HEK293 (cell line): ENCODE data around the gene PRH1.

Experiments used
- CTCF ChIA-PET: fragments of 350-600 bp; formaldehyde crosslinking; extraction: SDS; loops from one replicate; lab custom pipeline; 2021; ENCODE audit warnings: antibody characterized with exemption; lab: Yijun Ruan, JAX
- POLR2A ChIA-PET: fragments of 300-600 bp; formaldehyde crosslinking; extraction: SDS; loops from one replicate; lab custom pipeline; 2020; ENCODE audit warnings: antibody characterized with exemption, inconsistent platforms; lab: Yijun Ruan, JAX
- H3K27ac ChIP-seq: fragments of 200-500 bp; sonication (Bioruptor generic); 2 replicates; pipeline ENCODE4 v1.5.1; 2014; ENCODE audit warnings: low read depth, low read length, control low read depth, inconsistent platforms; ENCODE audit errors: extremely low read depth
- H3K36me3 ChIP-seq, 2 experiments: fragments of 200-500 bp in 1 of 2; sonication (Bioruptor generic) in 1 of 2; 1 replicate in 1 of 2; 2 replicates in 1 of 2; pipeline ENCODE4 v1.5.1; 2014 to 2017; ENCODE audit warnings: inconsistent platforms in 2 of 2, low read length in 2 of 2; ENCODE audit not compliant: control insufficient read depth in 2 of 2, insufficient read depth in 1 of 2
- H3K4me1 ChIP-seq: fragments of 200-500 bp; sonication (Bioruptor generic); 2 replicates; pipeline ENCODE4 v1.5.1; 2014; ENCODE audit warnings: mild to moderate bottlenecking, low read length, inconsistent platforms; ENCODE audit not compliant: control insufficient read depth, insufficient read depth
- H3K4me3 ChIP-seq: 2 replicates; pipeline ENCODE4 v1.5.1; 2011; ENCODE audit warnings: low read depth, mild to moderate bottlenecking, control low read depth, low read length, moderate library complexity
- H3K9me3 ChIP-seq: fragments of 200-500 bp; sonication (Bioruptor generic); 2 replicates; pipeline ENCODE4 v1.5.1; 2014; ENCODE audit warnings: low read depth, low read length, inconsistent platforms; ENCODE audit not compliant: control insufficient read depth, insufficient read depth
- ATF2 ChIP-seq: fragments of 450-650 bp; formaldehyde crosslinking; IDR thresholded peaks from 2 replicates; pipeline ENCODE4 v1.5.1; 2016; ENCODE audit warnings: missing biosample characterization, missing genetic modification characterization, low read depth
- YY1 ChIP-seq: fragments of 450-650 bp; formaldehyde crosslinking; IDR thresholded peaks from 2 replicates; pipeline ENCODE4 v1.5.1; 2018; ENCODE audit warnings: missing biosample characterization, missing genetic modification characterization
- ZBTB48 ChIP-seq: fragments of 450-650 bp; formaldehyde crosslinking; IDR thresholded peaks from 2 replicates; pipeline ENCODE4 v1.5.1; 2016; ENCODE audit warnings: missing biosample characterization, missing genetic modification characterization
- ZBTB8A ChIP-seq: fragments of 450-650 bp; formaldehyde crosslinking; IDR thresholded peaks from 2 replicates; pipeline ENCODE4 v1.5.1; 2016; ENCODE audit warnings: missing biosample characterization, missing genetic modification characterization
- ZFP3 ChIP-seq: fragments of 450-650 bp; formaldehyde crosslinking; IDR thresholded peaks from 2 replicates; pipeline ENCODE4 v1.5.1; 2016; ENCODE audit warnings: low read depth, missing biosample characterization, missing genetic modification characterization
- ZNF132 ChIP-seq: fragments of 450-650 bp; formaldehyde crosslinking; IDR thresholded peaks from 2 replicates; pipeline ENCODE4 v1.5.1; 2017; ENCODE audit warnings: missing biosample characterization, missing genetic modification characterization, borderline replicate concordance
- ZNF221 ChIP-seq: fragments of 450-650 bp; formaldehyde crosslinking; IDR thresholded peaks from 2 replicates; pipeline ENCODE4 v1.5.1; 2017; ENCODE audit warnings: missing biosample characterization, missing genetic modification characterization, borderline replicate concordance
- ZNF23 ChIP-seq: fragments of 450-650 bp; formaldehyde crosslinking; IDR thresholded peaks from 2 replicates; pipeline ENCODE4 v1.5.1; 2016; ENCODE audit warnings: missing biosample characterization, missing genetic modification characterization, borderline replicate concordance
- ZNF521 ChIP-seq: fragments of 450-650 bp; formaldehyde crosslinking; IDR thresholded peaks from 2 replicates; pipeline ENCODE4 v1.5.1; 2017; ENCODE audit warnings: missing biosample characterization, mild to moderate bottlenecking, missing genetic modification characterization
- ZNF529 ChIP-seq: fragments of 450-650 bp; formaldehyde crosslinking; IDR thresholded peaks from 2 replicates; pipeline ENCODE4 v1.5.1; 2017; ENCODE audit warnings: missing genetic modification characterization, missing biosample characterization; ENCODE audit not compliant: insufficient replicate concordance
- ZNF530 ChIP-seq: fragments of 450-650 bp; formaldehyde crosslinking; IDR thresholded peaks from 2 replicates; pipeline ENCODE4 v1.5.1; 2016; ENCODE audit warnings: low read depth, missing biosample characterization, missing genetic modification characterization
- ZNF549 ChIP-seq: fragments of 450-650 bp; IDR thresholded peaks from 2 replicates; pipeline ENCODE4 v1.5.1; 2018; ENCODE audit warnings: missing biosample characterization, missing genetic modification characterization, mild to moderate bottlenecking, inconsistent platforms, moderate library complexity
- ZNF600 ChIP-seq: fragments of 450-650 bp; formaldehyde crosslinking; IDR thresholded peaks from 2 replicates; pipeline ENCODE4 v1.5.1; 2016; ENCODE audit warnings: missing biosample characterization, missing genetic modification characterization
- ZNF658 ChIP-seq: fragments of 450-650 bp; formaldehyde crosslinking; IDR thresholded peaks from 2 replicates; pipeline ENCODE4; 2016; ENCODE audit warnings: missing biosample characterization, missing genetic modification characterization
- ZNF660 ChIP-seq: fragments of 450-650 bp; IDR thresholded peaks from 2 replicates; pipeline ENCODE4 v1.5.1; 2018; ENCODE audit warnings: missing biosample characterization, mild to moderate bottlenecking, missing genetic modification characterization
- ZNF747 ChIP-seq: fragments of 450-650 bp; formaldehyde crosslinking; IDR thresholded peaks from 2 replicates; pipeline ENCODE4 v1.5.1; 2016; ENCODE audit warnings: missing biosample characterization, missing genetic modification characterization
- TF ChIP-seq, protein P1 (sequence below): fragments of 450-650 bp; formaldehyde crosslinking; IDR thresholded peaks from 2 replicates; pipeline ENCODE4 v1.5.1; 2016; ENCODE audit warnings: missing biosample characterization, missing genetic modification characterization
- TF ChIP-seq, protein P2 (sequence below): fragments of 450-650 bp; formaldehyde crosslinking; IDR thresholded peaks from 2 replicates; pipeline ENCODE4 v1.5.1; 2016; ENCODE audit warnings: missing biosample characterization, missing genetic modification characterization

The PRH1 gene

GRCh38 chr12:10889226-10889625 is 5.2 kb upstream of the PRH1 start:
- no peaks in the 10 kb centered on the region for H3K36me3 ChIP-seq
- no peaks in the 10 kb centered on the region for H3K9me3 ChIP-seq
- H3K27ac ChIP-seq, result no peak overlapping the region
- H3K4me1 ChIP-seq, result no peaks in the 10 kb centered on the region
- ChIA-PET CTCF (no interaction called here), POLR2A (no interaction called here)
- TF ChIP-seq ZNF521 (no peak), ATF2 (tag by site-specific recombination) (peak; percentile 58; the same call in 1 of the 2 replicates), ZNF658 (tag by site-specific recombination) (no peak), ZNF529 (tag by site-specific recombination) (no peak)
- TF ChIP-seq, protein P1, sequence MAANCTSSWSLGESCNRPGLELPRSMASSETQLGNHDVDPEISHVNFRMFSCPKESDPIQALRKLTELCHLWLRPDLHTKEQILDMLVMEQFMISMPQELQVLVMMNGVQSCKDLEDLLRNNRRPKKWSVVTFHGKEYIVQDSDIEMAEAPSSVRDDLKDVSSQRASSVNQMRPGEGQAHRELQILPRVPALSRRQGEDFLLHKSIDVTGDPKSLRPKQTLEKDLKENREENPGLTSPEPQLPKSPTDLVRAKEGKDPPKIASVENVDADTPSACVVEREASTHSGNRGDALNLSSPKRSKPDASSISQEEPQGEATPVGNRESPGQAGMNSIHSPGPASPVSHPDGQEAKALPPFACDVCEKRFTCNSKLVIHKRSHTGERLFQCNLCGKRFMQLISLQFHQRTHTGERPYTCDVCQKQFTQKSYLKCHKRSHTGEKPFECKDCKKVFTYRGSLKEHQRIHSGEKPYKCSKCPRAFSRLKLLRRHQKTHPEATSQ (tag by site-specific recombination), result no peak
- TF ChIP-seq, protein P2, sequence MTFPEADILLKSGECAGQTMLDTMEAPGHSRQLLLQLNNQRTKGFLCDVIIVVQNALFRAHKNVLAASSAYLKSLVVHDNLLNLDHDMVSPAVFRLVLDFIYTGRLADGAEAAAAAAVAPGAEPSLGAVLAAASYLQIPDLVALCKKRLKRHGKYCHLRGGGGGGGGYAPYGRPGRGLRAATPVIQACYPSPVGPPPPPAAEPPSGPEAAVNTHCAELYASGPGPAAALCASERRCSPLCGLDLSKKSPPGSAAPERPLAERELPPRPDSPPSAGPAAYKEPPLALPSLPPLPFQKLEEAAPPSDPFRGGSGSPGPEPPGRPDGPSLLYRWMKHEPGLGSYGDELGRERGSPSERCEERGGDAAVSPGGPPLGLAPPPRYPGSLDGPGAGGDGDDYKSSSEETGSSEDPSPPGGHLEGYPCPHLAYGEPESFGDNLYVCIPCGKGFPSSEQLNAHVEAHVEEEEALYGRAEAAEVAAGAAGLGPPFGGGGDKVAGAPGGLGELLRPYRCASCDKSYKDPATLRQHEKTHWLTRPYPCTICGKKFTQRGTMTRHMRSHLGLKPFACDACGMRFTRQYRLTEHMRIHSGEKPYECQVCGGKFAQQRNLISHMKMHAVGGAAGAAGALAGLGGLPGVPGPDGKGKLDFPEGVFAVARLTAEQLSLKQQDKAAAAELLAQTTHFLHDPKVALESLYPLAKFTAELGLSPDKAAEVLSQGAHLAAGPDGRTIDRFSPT (tag by site-specific recombination), result no peak
- no peak overlapping the region for H3K4me3 ChIP-seq

- Histone ChIP-seq H3K9me3 (no peaks in the 10 kb centered on the region), H3K4me3 (no peak overlapping the region), H3K4me1 (no peaks in the 10 kb centered on the region), H3K36me3 (peaks cover 0 to 6% of the 10 kb centered on the region in 2 experiments; a peak in 2 of 3 replicates), H3K27ac (no peak overlapping the region)
- ChIA-PET POLR2A (no interaction called here), CTCF (no interaction called here)
- TF ChIP-seq ZNF530 (tag by site-specific recombination), result no peak
- TF ChIP-seq ZNF600 (tag by site-specific recombination), result no peak
- TF ChIP-seq YY1 (tag by site-specific recombination), result no peak
- TF ChIP-seq ZFP3 (tag by site-specific recombination), result no peak
- no peak for TF ChIP-seq ZNF660 (tag by site-specific recombination)
- TF ChIP-seq ZNF747 (tag by site-specific recombination), result no peak
- TF ChIP-seq ZNF549 (tag by site-specific recombination), result no peak
- TF ChIP-seq ZBTB48 (tag by site-specific recombination), result no peak
- no peak for TF ChIP-seq ZBTB8A (tag by site-specific recombination)
- no peak for TF ChIP-seq ZNF23 (tag by site-specific recombination)
Observed at GRCh38 chr12:10873378-10873777, 10.7 kb downstream of the PRH1 start.

DNA sequence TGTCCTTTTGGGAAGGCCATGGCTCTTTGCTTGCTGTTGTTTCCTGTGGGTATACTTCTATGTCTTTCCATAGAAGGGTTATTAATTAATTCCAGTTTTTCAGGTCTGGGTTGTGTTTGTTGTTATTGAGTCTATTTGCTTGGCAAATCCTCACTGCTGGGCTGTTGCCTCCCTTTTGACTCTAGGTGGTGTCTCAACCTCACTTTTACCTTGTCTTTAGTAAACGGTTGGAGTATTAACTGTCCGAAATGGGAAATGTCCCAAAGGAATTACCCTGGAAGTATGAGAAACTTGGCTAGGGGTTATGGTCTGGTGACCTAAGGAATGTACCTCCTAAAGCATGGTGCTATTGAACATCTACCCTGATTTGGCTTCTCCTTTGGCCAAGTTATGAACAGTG is 16.7 kb downstream of the PRH1 start:
- no peak overlapping the region for H3K4me3 ChIP-seq
- H3K4me1 ChIP-seq, result no peaks in the 10 kb centered on the region
- H3K9me3 ChIP-seq, result no peaks in the 10 kb centered on the region
- no peaks in the 10 kb centered on the region for H3K36me3 ChIP-seq
- ChIA-PET POLR2A (no interaction called here), CTCF (no interaction called here)
- TF ChIP-seq ZNF221 (tag by site-specific recombination) (no peak), ZNF132 (tag by site-specific recombination) (no peak)
- H3K27ac ChIP-seq, result no peak overlapping the region
